K562 (cell line): ENCODE measurements around the gene GUCA2B. TPM values are rescaled to one million over a fixed set of nuclear protein-coding genes. Genes with fewer than 3 reads are reported as not detected.

ENCODE experiments used
- ATAC-seq: fragments of 200-7000 bp; cut with Tn5 transposase; 3 replicates; pipeline ENCODE4 v1.9.1; 2020; ENCODE audit warnings: moderate library complexity
- BruUV-seq: library from RNA; stranded (reverse); fragments of 400-500 nt; replicated peaks from 2 replicates; lab custom pipeline; 2021; lab: Mats Ljungman, UMichigan
- CTCF ChIA-PET: fragments of 300-600 bp; formaldehyde crosslinking; extraction: SDS; loops from one replicate; lab custom pipeline; 2021; ENCODE audit warnings: low intra/inter-chr PET ratio; lab: Yijun Ruan, JAX
- POLR2A ChIA-PET: fragments of 300-600, 350-650 bp; sonication (Branson Sonifier 250); formaldehyde crosslinking; extraction: SDS; loops from one replicate; lab custom pipeline; 2021; ENCODE audit warnings: antibody characterized with exemption, inconsistent platforms; lab: Yijun Ruan, JAX
- DNase-seq, 4 experiments: peaks; one replicate each; pipeline versions ENCODE4 v3.0.0 to v3.0.0-alpha.2; 2011 to 2018; ENCODE audit warnings: low spot score in 3 of 4, mixed read lengths in 3 of 4; ENCODE audit errors: extremely low read depth in 1 of 4
- FAIRE-seq: peaks from 2 replicates; lab custom pipeline; 2011; peaks lifted over from hg19 to GRCh38; lab: Jason Lieb, UNC
- H2AFZ ChIP-seq: 2 replicates; pipeline ENCODE4 v1.6.0; 2011; ENCODE audit warnings: low read depth, low read length, control low read depth, inconsistent platforms
- H3K27ac ChIP-seq: fragments of 200-600 bp; 3 replicates; pipeline ENCODE4 v1.8.0; 2011; ENCODE audit warnings: low read depth, mild to moderate bottlenecking, control low read depth, inconsistent platforms, low read length, moderate library complexity, mixed read lengths; ENCODE audit errors: extremely low read depth
- H3K27me3 ChIP-seq, 2 experiments: fragments of 300-600 bp in 1 of 2; 2 replicates in 1 of 2; 3 replicates in 1 of 2; pipeline versions ENCODE4 v1.6.0 to v1.8.0; 2011; ENCODE audit warnings: inconsistent platforms in 2 of 2, low read length in 2 of 2, mild to moderate bottlenecking in 1 of 2, mixed read lengths in 1 of 2, moderate library complexity in 1 of 2; ENCODE audit not compliant: control insufficient read depth in 2 of 2, insufficient read depth in 2 of 2
- H3K36me3 ChIP-seq: fragments of 300-600 bp; 3 replicates; pipeline ENCODE4 v1.8.0; 2011; ENCODE audit warnings: mild to moderate bottlenecking, low read length, inconsistent platforms; ENCODE audit not compliant: control insufficient read depth, insufficient read depth
- H3K4me1 ChIP-seq, 2 experiments: fragments of 200-600 bp in 1 of 2; replicated peaks in 1 of 2; 2 replicates in 1 of 2; 3 replicates in 1 of 2; pipeline versions ENCODE4 v1.5.1 to v1.8.0; 2011; ENCODE audit warnings: inconsistent platforms in 2 of 2, low read length in 2 of 2, mild to moderate bottlenecking in 1 of 2, mixed read lengths in 1 of 2, moderate library complexity in 1 of 2; ENCODE audit not compliant: control insufficient read depth in 2 of 2, insufficient read depth in 2 of 2
- H3K4me2 ChIP-seq: 2 replicates; pipeline ENCODE4 v1.6.1; 2011; ENCODE audit warnings: low read length, control low read depth, inconsistent platforms, mixed read lengths; ENCODE audit not compliant: insufficient read depth
- H3K4me3 ChIP-seq: fragments of 200-600 bp; sonication (generic), shearing (Covaris generic); 2 replicates; pipeline ENCODE4 v1.5.1; 2016; ENCODE audit warnings: control low read depth, inconsistent platforms
- H3K79me2 ChIP-seq: fragments of 200-600 bp; 3 replicates; pipeline ENCODE4 v1.8.0; 2011; ENCODE audit warnings: low read length, inconsistent platforms; ENCODE audit not compliant: control insufficient read depth, insufficient read depth
- H3K9ac ChIP-seq, 2 experiments: 2 replicates each; pipeline versions ENCODE4 v1.6.0 to v1.6.1; 2011; ENCODE audit warnings: low read depth in 2 of 2, low read length in 2 of 2, control low read depth in 1 of 2, inconsistent platforms in 1 of 2, mild to moderate bottlenecking in 1 of 2, mixed read lengths in 1 of 2; ENCODE audit not compliant: insufficient read depth in 1 of 2
- H3K9me1 ChIP-seq: one replicate; pipeline ENCODE4 v1.6.0; 2011; ENCODE audit warnings: inconsistent platforms, mild to moderate bottlenecking, low read length, moderate library complexity; ENCODE audit not compliant: control insufficient read depth, insufficient read depth
- H3K9me3 ChIP-seq: replicated peaks from 2 replicates; pipeline ENCODE4 v1.5.1; 2011; ENCODE audit warnings: low read depth, low read length, inconsistent platforms; ENCODE audit not compliant: control insufficient read depth, insufficient read depth
- H4K20me1 ChIP-seq: replicated peaks from 2 replicates; pipeline ENCODE4 v1.6.1; 2011; ENCODE audit warnings: low read length, inconsistent platforms, mixed read lengths; ENCODE audit not compliant: control insufficient read depth, insufficient read depth
- NFRKB ChIP-seq: fragments of 450-650 bp; IDR thresholded peaks from 2 replicates; pipeline ENCODE4 v1.6.1; 2016; ENCODE audit warnings: low read depth
- TEAD1 ChIP-seq, 2 experiments: fragments of 450-650 bp in 1 of 2; sonication (generic) in 1 of 2; formaldehyde crosslinking; IDR thresholded peaks; 2 replicates each; pipeline versions ENCODE4 v1.4.0 to v1.8.0; 2020 to 2022; ENCODE audit warnings: mild to moderate bottlenecking in 2 of 2, missing genetic modification reagents in 1 of 2
- TRIM28 ChIP-seq: fragments of 450-650 bp; IDR thresholded peaks from 2 replicates; pipeline ENCODE4 v1.6.1; 2017
- ZFP30 ChIP-seq: fragments of 250-450 bp; sonication (Bioruptor Pico); IDR thresholded peaks from 2 replicates; pipeline ENCODE4 v1.8.0; 2022; ENCODE audit warnings: moderate library complexity, mild to moderate bottlenecking, inconsistent platforms, borderline replicate concordance
- in situ Hi-C: fragments of 300-500 bp; cut with MboI; formaldehyde crosslinking; loops from 4 replicates; pipeline ENCODE4 v1.15.0; 2018; ENCODE audit warnings: inconsistent platforms, mixed read lengths
- intact Hi-C: fragments of 100-400 bp; cut with micrococcal nuclease; formaldehyde crosslinking; loops from 2 replicates; pipeline ENCODE4 v1.14.2; 2022
- polyA plus RNA-seq, 8 experiments: library from polyadenylated mRNA; depleted of rRNA in 4 of 8; stranded (reverse) in 5 of 8; unstranded in 3 of 8; fragments of >200 nt; fragmentation: Nextera tagmentation in 2 of 8; fragmentation: Illumina TruSeq in 1 of 8; extraction: Ambion mirVana in 2 of 8; extraction: Trizol in 1 of 8; gene quantifications; 2 replicates each; pipeline versions ENCODE4 v1.2.1 to v1.2.3, GENCODE V29; 2011 to 2014; ENCODE audit warnings: inconsistent platforms in 1 of 8, missing spikeins in 1 of 8
- total RNA-seq, 7 experiments: library from RNA; depleted of rRNA in 6 of 7; stranded (reverse); fragments of >200 nt in 6 of 7; fragmentation: Illumina TruSeq in 2 of 7; extraction: Trizol in 2 of 7; gene quantifications; 2 replicates each; pipeline versions ENCODE4 v1.2.1 to v1.2.3, GENCODE V29; 2011 to 2021; ENCODE audit warnings: low replicate concordance in 1 of 7
- TF ChIP-seq, protein P1 (sequence below): fragments of 250-450 bp; sonication (Bioruptor Pico); IDR thresholded peaks from 2 replicates; pipeline ENCODE4 v1.5.1; 2021; ENCODE audit warnings: mild to moderate bottlenecking

The GUCA2B gene
- total and polyA plus RNA-seq, 9 of the 15 experiments (the other 6 are each of a cell fraction or from before 2014, with no cell fraction given): not detected

DNA sequence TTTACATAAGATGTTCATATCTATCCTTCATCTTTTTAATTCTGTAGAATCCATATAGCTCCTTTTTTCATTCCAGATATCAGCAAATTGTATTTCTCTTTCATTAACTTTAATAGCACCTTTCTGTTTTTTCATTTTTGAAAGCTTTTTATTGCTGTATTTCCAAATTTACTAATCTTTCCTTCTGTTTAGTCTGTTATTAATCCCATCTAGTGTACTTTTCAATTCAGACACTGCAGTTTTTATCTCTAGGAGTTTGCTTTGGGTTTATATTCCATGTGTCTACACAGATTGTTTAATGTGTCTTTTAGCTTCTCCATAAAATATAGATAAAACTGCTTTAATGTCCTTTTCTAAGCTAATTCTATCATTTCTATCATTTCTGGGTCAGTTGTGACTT is 48.8 kb downstream of the GUCA2B start:
- H3K79me2 ChIP-seq: peaks cover 8% of the 10 kb centered on the region; the same call in 2 of the 3 replicates
- POLR2A ChIA-PET: interaction anchor here (0.6 to 0.9 kb wide), 2 partner anchors 8 to 351 kb away, joined by 3 to 4 read pairs; no protein-coding TSS in a partner anchor
- BruUV-seq: no TSS peak
- DNase-seq: no peak
- FAIRE-seq: no peak
- in situ Hi-C loops: no loop called here
- H3K4me2 ChIP-seq: no peak overlapping the region
- ATAC-seq: no peak
- no peak overlapping the region for H2AFZ ChIP-seq
- H3K4me3 ChIP-seq: no peak overlapping the region
- intact Hi-C loops: no loop called here
- H3K9me1 ChIP-seq: no peaks in the 10 kb centered on the region
- TF ChIP-seq TRIM28: peak; percentile 50; the same call in 1 of the 2 replicates
- peak; percentile 92 for TF ChIP-seq ZFP30
- no peak for TF ChIP-seq NFRKB
- TF ChIP-seq TEAD1 (CRISPR knock-in tag; IDR thresholded peaks at IDR 0.05): no peak
- TF ChIP-seq, protein P1, sequence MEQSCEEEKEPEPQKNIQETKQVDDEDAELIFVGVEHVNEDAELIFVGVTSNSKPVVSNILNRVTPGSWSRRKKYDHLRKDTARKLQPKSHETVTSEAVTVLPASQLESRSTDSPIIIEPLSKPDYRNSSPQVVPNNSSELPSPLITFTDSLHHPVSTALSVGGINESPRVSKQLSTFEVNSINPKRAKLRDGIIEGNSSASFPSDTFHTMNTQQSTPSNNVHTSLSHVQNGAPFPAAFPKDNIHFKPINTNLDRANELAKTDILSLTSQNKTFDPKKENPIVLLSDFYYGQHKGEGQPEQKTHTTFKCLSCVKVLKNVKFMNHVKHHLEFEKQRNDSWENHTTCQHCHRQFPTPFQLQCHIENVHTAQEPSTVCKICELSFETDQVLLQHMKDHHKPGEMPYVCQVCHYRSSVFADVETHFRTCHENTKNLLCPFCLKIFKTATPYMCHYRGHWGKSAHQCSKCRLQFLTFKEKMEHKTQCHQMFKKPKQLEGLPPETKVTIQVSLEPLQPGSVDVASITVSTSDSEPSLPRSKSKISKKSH (CRISPR knock-in tag): peak; percentile 73; the same call in 1 of the 2 replicates
- no peak overlapping the region for H3K9ac ChIP-seq
- H3K36me3 ChIP-seq: peaks cover 58% of the 10 kb centered on the region
- CTCF ChIA-PET: no interaction called here
- H3K9me3 ChIP-seq: no peaks in the 10 kb centered on the region
- H3K27me3 ChIP-seq: no peaks in the 10 kb centered on the region
- no peaks in the 10 kb centered on the region for H4K20me1 ChIP-seq
- H3K27ac ChIP-seq: no peak overlapping the region
- H3K4me1 ChIP-seq: no peaks in the 10 kb centered on the region

Other genes with a start within 250 kb of the GUCA2B start
- gene HIVEP3, start 234.5 kb upstream of the GUCA2B start, total RNA-seq (2014; rRNA removed): 0.09 and 0.16 TPM in 2 replicates
- gene HIVEP3, start 234.5 kb upstream of the GUCA2B start, total RNA-seq (2014; rRNA removed; fragmentation: Illumina TruSeq; extraction: Trizol): 0.26 and 0.33 TPM in 2 replicates
- 0.11 and 0.23 TPM in 2 replicates for gene HIVEP3, start 234.5 kb upstream of the GUCA2B start, total RNA-seq (2015; rRNA removed; fragmentation: Illumina TruSeq; extraction: Trizol)
- 0.58 and 0.63 TPM in 2 replicates for gene HIVEP3, start 234.5 kb upstream of the GUCA2B start, total RNA-seq (2021)
- gene HIVEP3, start 234.5 kb upstream of the GUCA2B start, polyA plus RNA-seq (2011; rRNA removed): 0.23 and 0.35 TPM in 2 replicates
- 0.53 and 0.55 TPM in 2 replicates for gene HIVEP3, start 234.5 kb upstream of the GUCA2B start, polyA plus RNA-seq (2014; fragmentation: Illumina TruSeq; extraction: Trizol)
- gene HIVEP3, start 234.5 kb upstream of the GUCA2B start, polyA plus RNA-seq (2014; fragmentation: Nextera tagmentation; extraction: Ambion mirVana): under 1 TPM in 1 of 2 experiments, not detected in 1; 0.11 TPM
- 0.15 and 0.49 TPM in 2 replicates for gene HIVEP3, start 234.5 kb upstream of the GUCA2B start, polyA plus RNA-seq (2014; rRNA removed)
- gene GUCA2A, start 11.3 kb downstream of the GUCA2B start, total RNA-seq (2014; rRNA removed): not detected in 2 replicates
- gene GUCA2A, start 11.3 kb downstream of the GUCA2B start, total RNA-seq (2014; rRNA removed; fragmentation: Illumina TruSeq; extraction: Trizol): not detected in 2 replicates
- gene GUCA2A, start 11.3 kb downstream of the GUCA2B start, total RNA-seq (2015; rRNA removed; fragmentation: Illumina TruSeq; extraction: Trizol): not detected in 2 replicates
- not detected in 2 replicates for gene GUCA2A, start 11.3 kb downstream of the GUCA2B start, total RNA-seq (2021)
- not detected in 2 replicates for gene GUCA2A, start 11.3 kb downstream of the GUCA2B start, polyA plus RNA-seq (2011; rRNA removed)
- not detected in 2 replicates for gene GUCA2A, start 11.3 kb downstream of the GUCA2B start, polyA plus RNA-seq (2014; fragmentation: Illumina TruSeq; extraction: Trizol)
- not detected for gene GUCA2A, start 11.3 kb downstream of the GUCA2B start, polyA plus RNA-seq (2014; fragmentation: Nextera tagmentation; extraction: Ambion mirVana)
- gene GUCA2A, start 11.3 kb downstream of the GUCA2B start, polyA plus RNA-seq (2014; rRNA removed): not detected in 2 replicates
- gene FOXJ3, start 181.8 kb downstream of the GUCA2B start, total RNA-seq (2014; rRNA removed): 17.9 and 19.3 TPM in 2 replicates
- 23.4 and 27.8 TPM in 2 replicates for gene FOXJ3, start 181.8 kb downstream of the GUCA2B start, total RNA-seq (2014; rRNA removed; fragmentation: Illumina TruSeq; extraction: Trizol)
- gene FOXJ3, start 181.8 kb downstream of the GUCA2B start, total RNA-seq (2015; rRNA removed; fragmentation: Illumina TruSeq; extraction: Trizol): 22.0 and 23.5 TPM in 2 replicates
- gene FOXJ3, start 181.8 kb downstream of the GUCA2B start, total RNA-seq (2021): 35.3 and 35.4 TPM in 2 replicates
- 30.5 and 60.5 TPM in 2 replicates for gene FOXJ3, start 181.8 kb downstream of the GUCA2B start, polyA plus RNA-seq (2011; rRNA removed)
- 27.7 and 34.6 TPM in 2 replicates for gene FOXJ3, start 181.8 kb downstream of the GUCA2B start, polyA plus RNA-seq (2014; fragmentation: Illumina TruSeq; extraction: Trizol)
- 10 to 100 TPM in 1 of 2 experiments, 1 to 10 TPM in 1; 8.7 to 13.1 TPM for gene FOXJ3, start 181.8 kb downstream of the GUCA2B start, polyA plus RNA-seq (2014; fragmentation: Nextera tagmentation; extraction: Ambion mirVana)
- 19.0 and 20.1 TPM in 2 replicates for gene FOXJ3, start 181.8 kb downstream of the GUCA2B start, polyA plus RNA-seq (2014; rRNA removed)
- gene RIMKLA, start 227.4 kb downstream of the GUCA2B start, total RNA-seq (2014; rRNA removed): under 0.01 TPM in 1 of 2 replicates, not detected in the other
- not detected in 2 replicates for gene RIMKLA, start 227.4 kb downstream of the GUCA2B start, total RNA-seq (2014; rRNA removed; fragmentation: Illumina TruSeq; extraction: Trizol)
- gene RIMKLA, start 227.4 kb downstream of the GUCA2B start, total RNA-seq (2015; rRNA removed; fragmentation: Illumina TruSeq; extraction: Trizol): not detected in 2 replicates
- gene RIMKLA, start 227.4 kb downstream of the GUCA2B start, total RNA-seq (2021): 0.02 TPM in 2 replicates
- 0.08 TPM in 1 of 2 replicates, not detected in the other for gene RIMKLA, start 227.4 kb downstream of the GUCA2B start, polyA plus RNA-seq (2011; rRNA removed)
- gene RIMKLA, start 227.4 kb downstream of the GUCA2B start, polyA plus RNA-seq (2014; fragmentation: Illumina TruSeq; extraction: Trizol): not detected in 2 replicates
- gene RIMKLA, start 227.4 kb downstream of the GUCA2B start, polyA plus RNA-seq (2014; fragmentation: Nextera tagmentation; extraction: Ambion mirVana): not detected
- gene RIMKLA, start 227.4 kb downstream of the GUCA2B start, polyA plus RNA-seq (2014; rRNA removed): not detected in 2 replicates